SHP77 (cell line): ENCODE data around the gene ACOT8.
"Not testable (repeated sequence)": the region's sequence is repeated elsewhere in the genome, so short reads cannot be mapped to it uniquely, and the experiment has no call there.

ENCODE experiments used
- DNase-seq, 2 experiments: peaks; one replicate each; lab custom pipeline; 2025; lab: John Stamatoyannopoulos, UW

The ACOT8 gene

DNA sequence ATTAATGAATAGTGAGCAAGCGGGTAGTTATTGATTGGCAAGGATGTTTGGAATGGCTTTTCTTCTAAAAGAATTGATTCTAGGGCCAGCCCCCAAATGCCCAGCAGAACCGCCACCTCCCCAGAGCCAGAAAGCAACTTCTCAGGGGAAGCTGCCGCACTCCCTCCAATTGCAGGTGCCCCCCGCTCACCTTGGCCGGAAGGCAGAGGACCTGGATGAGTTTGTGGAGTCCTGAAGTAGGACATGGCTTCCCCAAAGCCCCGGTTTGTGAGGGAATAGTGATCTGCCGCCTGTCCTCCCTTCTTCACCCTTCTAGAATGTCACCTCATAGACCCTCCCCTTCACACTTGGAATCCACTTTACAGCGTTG, 30.1 kb upstream of the ACOT8 start, which contains the start of gene SPATA25:
Gene SPATA25, minus strand, starts transcription at position 277 of the 370 bp plus-strand sequence. Its CDS starts 32 bp downstream, at position 245.
- DNase-seq: no peak

DNA sequence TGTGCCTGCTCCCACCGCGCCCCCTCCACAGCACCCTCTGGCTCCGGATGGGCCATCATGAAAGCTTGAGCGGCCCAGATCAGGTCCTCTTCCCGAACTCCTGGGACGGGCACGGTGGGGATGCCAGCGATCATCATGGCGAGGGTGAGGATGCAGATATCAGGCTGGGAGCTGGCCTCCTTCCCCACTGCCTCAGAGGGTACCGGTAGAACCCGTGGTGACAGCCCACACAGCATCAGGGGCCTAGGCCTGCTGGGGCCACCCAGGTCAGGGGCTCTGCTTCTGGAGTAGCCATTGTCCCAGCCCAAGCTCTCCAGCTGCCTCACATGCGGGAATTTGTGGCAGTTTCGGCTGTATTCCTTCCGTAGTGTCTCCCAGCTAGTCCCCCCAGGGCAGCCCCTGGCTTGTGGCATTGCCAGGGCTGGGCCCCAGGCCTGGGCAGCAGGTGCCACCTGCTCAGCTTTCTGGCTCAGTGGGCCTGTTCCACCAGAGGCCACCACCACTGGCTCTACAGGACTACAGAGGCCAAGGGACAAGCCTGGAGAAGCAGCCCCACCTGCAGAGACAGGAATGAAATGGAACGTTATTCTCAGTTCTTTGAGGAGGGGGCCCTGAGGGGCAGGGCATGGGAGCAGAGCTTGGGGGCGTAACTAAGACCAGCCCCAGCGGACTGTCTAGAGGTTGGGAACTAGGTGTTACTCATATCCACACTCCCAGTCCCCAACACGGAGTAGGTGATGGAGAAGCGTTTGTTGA, 29.6 kb upstream of the ACOT8 start:
- DNase-seq: no peak

DNA sequence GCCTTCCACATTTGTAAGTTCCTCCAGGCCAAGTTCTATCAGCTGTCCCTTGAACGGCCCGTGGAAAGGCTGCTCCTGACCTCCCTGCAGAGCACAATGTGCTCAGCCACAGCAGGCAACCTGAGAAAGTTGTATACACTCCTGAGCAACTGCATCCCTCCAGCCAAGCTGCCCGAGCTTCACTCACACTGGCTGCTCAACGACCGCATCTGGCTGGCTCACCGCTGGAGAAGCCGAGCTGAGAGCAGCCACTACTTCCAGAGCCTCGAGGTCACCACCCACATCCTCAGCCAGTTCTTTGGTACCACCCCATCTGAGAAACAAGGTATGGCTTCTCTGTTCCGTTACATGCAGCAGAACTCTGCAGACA, 25.9 kb upstream of the ACOT8 start:
- DNase-seq: no peak

DNA sequence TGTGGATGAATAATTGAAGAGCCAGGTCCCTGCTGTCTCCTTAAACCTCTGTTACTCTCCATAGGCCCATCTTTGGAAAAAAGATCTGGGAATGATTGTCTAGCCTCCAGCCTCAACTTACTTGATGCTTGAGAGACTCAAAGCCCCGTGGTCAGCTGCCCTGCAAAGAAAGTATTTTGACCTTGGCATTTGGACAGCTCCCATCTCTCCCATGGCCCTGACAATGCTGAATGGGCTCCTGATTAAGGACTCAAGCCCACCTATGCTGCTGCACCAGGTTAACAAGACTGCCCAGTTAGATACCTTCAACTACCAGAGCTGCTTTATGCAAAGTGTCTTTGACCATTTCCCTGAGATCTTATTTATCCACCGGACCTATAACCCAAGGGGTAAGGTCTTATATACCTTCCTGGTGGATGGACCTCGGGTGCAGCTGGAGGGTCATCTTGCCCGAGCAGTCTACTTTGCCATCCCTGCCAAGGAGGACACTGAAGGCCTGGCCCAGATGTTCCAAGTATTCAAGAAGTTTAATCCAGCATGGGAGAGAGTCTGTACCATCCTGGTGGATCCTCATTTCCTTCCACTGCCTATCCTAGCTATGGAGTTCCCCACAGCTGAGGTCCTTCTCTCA, 25.4 kb upstream of the ACOT8 start:
- DNase-seq: no peak

DNA sequence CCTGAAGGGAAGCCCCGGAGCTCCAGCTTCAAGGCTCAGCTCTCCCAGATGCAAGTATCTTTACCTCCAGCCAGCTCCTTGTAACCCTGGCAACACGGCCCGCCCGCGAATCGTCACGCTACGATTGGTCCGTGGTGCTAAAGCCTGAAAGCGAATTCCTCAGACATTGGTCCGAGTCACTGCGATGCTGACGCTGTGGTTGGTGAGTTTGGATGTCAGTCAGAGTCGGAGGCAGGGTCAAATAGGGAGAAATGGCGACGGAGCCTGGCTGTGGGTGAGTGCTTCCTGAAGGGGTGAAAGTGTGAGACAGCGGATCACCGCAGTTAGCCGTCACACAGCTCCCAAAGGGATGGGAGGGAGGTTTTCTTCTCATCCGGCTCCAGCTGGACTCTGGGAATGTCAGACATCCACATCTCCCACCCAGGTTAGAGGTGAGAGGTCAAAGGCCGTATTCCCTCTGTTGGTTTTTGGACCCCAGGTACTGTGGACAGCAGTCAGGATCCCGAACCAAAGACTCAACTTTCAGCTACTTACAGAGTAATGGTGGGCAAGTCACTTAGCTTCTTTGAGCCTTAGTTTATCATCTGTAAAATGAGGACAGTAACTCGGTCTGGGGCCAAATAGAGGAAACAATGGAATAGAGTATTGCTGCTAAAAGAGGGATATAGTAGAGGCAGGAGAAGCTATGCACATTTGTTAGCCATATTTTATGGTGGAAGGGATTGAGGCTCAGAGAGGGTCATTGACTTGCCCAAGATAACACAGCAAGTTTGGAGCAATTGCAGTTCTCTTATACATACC, 24.0 kb upstream of the ACOT8 start, which contains the start of gene ZSWIM1:
Gene ZSWIM1, plus strand, starts transcription at position 240 of the 801 bp plus-strand sequence. CDS start 1,366 bp downstream, outside the sequence.
- DNase-seq: peak; percentile 95 to 98

DNA sequence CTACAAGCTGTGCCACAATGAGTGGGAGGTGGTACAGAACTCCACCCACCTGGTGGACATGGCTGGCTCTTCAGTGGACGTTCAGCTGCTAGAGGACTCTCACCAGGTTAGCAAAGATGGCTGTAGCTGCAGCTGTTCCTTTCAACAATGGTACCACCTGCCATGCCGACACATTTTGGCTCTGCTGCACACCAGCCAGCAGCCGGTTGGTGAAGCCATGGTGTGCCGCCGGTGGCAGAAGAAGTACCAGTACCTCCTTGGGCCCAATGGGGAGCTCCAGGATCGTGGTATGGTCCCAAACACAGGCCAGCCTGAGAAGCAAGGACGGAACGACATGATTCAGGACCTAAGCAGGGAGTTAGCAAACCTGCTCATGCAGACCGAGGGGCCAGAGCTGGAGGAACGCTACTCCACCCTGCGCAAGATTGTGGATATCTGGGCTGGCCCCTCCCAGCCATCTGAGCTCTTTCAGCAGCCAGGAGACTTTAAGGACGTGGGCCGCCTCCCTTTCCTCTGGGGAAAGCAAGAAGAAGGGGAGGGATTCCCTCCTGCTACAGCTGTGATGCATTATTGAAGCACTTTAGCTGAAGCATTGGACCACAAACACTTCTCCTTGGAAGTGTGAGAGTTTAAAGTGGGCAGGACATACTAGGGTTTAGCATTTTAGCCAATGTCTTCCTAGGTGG, 21.0 kb upstream of the ACOT8 start:
- DNase-seq: no peak

DNA sequence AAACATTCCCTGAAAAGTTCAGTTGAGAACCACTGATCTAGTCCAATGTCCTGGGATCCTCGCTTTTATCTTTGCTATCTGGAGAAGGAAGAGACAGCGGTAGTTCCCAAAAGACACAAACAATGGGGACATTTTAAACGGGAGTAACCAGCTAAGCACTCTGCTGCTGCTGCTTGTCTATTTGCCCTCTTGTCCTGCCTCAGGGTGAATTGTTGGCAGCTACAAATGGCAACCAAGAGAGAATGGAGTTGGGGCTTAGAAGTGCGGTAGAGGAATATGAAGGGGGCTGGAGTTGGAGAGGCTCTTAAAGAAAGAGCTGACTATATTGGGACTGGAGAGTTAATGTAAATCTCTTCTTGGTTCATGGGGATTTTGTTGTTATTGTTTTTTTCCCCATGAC, 17.4 kb upstream of the ACOT8 start:
- DNase-seq: no peak

DNA sequence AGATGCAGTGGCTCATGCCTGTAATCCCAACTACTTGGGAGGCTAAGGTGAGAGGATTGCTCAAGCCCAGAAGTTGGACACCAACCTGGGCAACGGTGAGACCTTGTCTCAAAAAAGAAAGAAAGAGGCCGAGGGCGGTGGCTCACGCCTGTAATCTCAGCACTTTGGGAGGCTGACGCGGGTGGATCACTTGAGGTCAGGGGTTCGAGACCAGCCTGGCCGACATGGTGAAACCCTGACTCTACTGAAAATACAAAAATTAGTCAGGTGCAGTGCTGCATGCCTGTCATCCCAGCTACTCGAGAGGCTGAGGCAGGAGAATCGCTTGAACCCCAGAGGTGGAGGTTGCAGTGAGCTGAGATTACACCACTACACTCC, 16.9 kb upstream of the ACOT8 start:
- DNase-seq: not testable (repeated sequence)

DNA sequence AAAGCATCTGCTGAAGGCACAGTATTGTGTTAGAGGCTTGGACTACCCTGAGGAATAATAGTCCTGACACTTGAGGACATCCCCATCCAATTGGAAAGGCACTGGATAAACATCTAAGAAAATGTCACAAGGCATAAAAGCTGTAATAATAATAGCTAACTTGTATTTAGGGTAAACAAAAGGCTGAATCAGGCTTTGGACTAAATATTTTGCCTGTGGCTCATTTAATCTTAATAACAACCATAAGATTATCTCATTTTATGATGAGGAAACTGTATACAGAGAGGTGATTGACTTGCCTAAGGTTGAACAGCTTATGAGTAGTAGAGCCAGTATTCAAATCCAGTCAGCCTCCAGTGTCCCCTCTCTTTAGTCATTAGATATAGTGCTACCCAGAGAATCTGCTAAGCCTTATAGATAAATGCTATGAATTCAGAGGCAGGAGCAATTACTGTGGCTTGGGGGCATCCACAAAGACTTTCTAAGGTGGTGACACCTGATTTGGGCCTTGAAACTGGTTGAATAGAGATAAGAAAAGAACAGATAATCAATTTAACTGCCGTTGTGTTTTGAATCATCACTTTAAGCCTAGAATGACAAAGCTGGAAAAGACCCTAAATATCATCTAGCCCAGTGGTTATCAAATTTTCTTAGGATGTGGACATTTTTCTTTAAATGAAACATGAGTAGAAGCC, 16.4 kb upstream of the ACOT8 start:
- DNase-seq: no peak

DNA sequence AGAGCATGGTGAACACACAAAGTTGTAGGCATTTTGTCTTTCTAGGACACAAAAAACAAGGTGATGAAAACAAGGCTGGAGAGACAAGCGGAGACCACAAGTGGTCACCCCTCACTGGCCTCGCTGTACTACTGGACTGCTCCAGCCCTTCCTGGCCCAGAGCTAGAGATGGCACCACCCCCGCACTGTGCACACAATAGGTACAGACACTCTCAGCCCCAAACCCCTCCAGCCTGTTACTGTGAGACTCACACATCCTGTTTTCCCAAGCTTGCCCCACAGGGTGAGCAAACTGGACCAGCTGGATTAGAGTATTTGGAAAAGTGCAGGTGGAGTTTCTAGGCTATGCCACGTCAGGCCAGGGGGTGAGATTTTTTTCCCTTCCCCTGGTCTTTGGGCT, 15.4 kb upstream of the ACOT8 start:
- DNase-seq: no peak

DNA sequence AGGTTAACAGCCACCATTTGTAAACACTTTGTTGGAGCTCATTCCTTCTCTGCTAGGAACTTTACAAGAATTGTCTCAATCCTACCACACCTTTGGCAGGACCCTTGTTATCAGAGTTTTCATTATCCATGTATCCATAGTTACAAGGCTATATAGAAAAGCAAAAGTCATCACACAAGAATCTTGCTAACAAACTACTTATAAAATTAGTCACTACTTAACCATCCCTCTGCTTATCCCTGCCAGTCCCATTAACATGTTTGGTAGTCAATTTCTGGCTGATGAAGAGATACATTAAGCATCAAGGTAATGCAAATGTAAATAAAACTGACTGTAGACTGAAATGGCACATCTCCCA, 10.6 kb upstream of the ACOT8 start:
- DNase-seq: no peak

DNA sequence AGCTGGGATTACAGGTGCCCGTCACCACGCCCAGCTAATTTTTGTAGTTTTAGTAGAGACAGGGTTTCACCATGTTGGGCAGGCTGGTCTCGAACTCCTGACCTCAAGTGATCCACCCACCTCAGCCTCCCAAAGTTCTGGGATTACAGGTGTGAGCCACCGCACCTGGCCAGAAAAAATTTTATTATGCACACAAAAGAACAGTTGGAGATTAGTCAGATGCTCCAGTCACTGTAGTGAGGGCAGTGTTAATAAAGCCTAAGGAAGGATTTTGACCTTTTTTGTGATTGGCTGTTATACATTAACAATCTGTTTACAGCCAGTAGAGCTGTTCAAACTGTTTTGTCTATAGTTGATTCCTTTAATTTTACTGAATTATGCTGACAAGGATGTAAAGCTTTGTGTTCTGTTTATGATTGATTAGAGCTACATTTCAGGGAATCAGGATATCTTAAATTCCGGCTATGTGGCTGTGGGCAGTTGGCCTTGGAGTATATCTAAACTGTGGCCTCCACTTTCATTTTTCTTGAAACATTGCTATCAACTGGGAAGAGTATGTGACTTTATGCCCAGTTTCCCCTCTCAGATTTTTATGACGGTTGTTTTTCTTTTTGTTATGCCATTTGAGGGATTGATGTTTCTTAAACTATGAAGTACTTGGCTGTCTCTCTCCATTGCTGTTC, 10.1 kb upstream of the ACOT8 start:
- DNase-seq: no peak

DNA sequence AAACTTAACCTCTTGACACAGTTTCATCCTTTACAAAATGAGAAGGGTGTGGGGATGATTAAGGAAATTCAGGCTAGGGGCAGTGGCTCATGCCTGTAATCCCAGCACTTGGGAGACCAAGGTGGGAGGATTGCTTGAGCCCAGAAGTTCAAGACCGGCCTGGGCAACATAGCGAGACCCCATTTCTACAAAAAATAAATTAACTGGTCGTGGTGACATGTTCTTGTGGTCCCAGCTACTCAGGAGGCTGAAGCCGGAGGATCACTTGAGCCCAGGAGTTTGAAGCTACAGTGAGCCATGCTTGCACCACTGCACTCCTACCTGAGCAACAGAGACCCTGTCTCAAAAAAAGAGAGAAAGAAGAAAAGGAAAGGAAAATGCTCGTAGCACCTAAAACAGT, 9.3 kb upstream of the ACOT8 start:
- no peak for DNase-seq

DNA sequence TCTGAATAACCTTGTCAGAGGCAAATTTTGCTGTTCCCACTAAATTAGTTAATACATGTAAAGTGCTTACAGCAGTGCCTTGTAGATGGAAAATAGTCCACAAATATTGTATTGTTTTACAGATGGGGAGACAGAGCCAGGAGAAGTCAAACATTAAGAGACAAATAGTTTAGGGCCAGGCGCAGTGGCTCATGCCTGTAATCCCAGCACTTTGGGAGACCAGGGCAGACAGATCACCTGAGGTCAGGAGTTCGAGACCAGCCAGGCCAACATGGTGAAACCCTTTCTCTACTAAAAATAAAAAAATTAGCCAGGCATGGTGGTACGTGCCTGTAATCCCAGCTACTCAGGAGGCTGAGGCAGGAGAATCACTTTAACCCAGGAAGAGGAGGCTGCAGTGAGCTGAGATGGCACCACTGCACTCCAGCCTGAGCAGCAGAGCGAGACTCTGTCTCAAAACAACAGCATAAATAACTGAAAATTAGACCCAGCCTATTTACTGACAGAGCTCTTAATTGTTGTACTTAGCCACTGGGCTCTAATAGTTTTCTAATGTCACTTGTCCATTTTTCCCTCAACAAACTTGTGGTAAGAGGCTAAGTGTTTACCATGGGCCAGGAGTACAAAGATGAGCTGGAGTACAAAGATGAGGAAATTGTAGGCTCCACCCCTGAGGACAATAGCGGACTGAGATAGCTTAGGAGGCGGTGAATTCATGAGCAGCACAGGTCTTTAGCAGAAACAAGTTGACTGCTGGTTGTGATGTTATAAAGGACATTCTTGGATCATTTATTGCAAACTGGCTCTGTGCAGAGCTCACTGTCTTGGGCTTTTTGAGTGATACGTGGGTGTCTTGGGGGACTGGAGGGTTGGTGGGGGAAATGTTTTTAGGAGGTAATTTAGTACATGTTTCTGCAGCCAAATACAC, 6.6 kb upstream of the ACOT8 start:
- no peak for DNase-seq

DNA sequence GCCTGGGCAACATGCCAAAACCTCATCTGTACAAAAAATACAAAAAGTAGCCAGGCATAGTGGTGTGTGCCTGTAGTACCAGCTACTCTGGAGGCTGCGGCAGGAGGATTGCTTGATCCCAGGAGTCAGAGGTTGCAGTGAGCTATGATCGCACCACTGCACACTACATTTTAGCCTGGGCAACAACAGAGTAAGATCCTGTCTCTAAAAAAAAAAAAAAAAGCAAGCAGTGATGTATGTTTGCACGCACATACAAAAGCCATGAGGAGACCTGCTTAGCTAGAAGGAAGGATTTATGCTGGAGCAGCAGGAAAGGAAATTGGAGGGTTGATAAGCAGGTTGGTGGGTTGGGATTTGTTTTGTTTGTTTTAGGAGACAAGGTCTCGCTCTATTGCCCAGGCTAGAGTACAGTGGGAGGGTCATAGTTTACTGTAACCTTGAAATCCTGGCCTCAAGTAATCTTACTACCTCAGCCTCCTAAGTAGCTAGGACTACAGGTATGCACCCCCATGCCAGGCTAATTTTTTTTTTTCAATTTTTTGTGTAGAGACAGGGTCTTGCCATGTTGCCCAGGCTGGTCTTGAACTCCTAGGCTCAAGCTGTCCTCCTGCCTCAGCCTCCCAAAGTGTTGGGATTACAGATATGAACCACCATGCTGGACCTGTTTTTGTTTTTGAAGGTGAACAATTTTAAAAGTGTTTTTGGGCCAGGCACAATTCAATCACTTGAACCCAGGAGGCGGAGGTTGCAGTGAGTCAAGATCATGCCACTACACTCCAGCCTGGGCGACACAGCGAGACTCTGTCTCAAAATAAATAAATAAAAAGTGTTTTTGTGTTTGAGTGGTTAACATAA, 4.3 kb upstream of the ACOT8 start:
- peak; percentile 53 to 61 for DNase-seq

DNA sequence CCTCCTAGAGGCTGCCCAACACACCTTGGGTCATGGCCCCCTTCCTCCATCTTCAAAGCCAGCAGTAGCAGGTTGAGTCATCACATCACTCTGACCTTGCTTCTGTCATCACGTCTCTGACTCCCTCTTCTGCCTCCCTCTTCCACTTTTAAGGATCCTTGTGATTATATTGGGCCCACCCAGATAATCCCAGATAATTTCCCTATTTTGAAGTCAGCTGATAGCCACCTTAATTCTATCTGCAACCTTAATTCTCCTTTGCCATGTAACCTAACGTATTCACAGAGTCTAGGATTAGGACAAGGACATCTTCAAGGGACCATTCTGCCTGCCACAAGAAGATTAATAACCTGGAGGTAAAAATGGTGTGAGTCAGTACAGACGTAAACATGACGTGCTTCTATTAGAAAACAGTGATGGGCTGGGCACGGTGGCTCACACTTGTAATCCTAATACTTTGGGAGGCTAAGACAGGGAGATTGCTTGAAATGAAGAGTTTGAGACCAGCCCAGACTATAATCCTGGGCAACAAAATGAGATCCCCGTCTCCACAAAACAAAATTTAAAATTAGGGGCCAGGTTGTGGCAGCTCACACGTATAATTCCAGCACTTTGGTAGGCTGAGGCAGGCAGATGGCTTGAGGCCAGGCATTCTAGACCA, 3.5 kb upstream of the ACOT8 start:
- peak; percentile 33 to 45 for DNase-seq

DNA sequence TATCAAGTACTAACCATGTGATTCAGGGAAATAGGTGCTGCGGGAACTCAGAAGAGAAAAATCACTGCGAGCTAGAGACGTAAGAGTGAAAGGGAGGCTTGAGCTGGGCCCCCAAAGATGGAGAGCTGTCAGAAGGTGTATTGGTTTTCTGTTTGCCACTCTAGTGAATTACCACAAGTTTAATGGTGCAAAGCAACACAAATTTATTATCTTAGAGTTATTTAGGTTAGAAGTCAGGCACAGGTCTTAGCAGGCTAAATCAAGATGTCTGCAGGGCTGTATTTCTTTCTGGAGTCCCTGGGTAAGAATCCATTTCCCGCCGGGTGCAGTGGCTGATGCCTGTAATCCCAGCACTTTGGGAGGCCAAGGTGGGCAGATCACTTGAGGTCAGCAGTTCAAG, 2.7 kb upstream of the ACOT8 start:
- DNase-seq: no peak

DNA sequence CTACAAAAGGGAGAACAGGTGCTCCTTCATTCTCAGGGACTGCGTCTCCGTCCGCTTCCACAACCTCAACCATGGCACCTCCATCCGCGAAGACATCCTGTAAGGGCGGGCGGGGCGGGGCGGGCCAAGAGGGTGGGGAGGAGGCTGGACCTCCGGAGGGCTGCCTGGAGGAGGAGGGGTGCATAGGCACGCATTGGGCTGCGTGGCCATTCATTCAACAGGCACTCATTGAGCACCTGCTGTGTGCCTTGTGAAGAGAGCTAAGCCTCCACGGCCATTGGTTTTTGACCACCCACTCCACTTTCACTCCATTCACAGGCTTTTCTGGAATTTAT, 657 bp upstream of the ACOT8 start:
- peak; percentile 26 to 57 for DNase-seq

DNA sequence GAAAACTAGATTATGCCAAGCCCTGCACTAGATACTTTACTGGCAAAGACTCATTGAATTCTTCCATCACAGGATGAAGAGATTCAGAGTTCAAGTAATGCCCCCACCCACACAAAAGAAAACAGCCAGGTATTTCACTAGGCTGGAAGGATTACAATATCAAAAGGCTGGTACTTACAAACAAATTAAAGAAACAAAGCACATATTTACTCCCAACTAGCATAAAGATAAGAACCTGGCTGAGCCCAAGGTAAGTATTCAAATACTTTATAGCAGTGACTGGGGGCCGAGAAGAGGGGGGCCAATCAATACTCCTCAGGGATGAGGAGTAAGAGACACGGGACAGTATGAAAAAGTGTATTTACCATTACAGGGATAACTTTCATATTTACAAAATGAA, 3.7 kb downstream of the ACOT8 start:
- no peak for DNase-seq
